ENCODE measurements around the gene C17orf78.

Gene C17orf78

DNA sequence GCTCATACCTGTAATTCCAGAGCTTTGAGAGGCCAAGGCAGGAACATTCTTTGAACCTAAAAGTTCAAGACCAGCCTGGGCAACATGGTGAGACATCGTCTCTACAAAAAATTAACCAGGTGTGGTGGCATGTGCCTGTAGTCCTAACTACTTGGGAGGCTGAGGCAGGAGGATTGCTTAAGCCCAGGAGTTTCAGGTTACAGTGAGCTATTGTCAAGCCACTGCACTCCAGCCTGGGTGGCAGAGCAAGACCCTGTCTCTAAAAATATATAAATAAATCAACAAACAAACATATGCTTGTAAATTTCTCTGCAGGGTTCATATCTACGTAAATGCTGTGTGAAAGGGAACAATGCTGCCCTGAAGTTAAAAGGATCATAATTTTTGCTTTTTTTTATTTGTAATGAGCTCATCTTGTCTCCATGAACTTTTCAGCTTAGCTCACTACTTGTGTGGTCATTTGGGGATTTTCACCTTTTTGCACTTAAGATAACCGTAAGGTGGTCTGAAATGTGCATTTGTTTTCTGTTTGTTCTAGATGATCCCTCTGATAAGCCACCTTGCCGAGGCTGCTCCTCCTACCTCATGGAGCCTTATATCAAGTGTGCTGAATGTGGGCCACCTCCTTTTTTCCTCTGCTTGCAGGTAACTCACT is 47.3 kb downstream of the C17orf78 start:
- TF ChIP-seq POLR2A (IDR thresholded peaks at IDR 0.05; ENCODE audit: extremely low read depth, insufficient read length) (no peak), MYC (IDR thresholded peaks at IDR 0.05; ENCODE audit: low read depth, low read length) (no peak), CTCF (IDR thresholded peaks at IDR 0.05; ENCODE audit: low read depth, low read length) (no peak)
- TF ChIP-seq, protein P1, sequence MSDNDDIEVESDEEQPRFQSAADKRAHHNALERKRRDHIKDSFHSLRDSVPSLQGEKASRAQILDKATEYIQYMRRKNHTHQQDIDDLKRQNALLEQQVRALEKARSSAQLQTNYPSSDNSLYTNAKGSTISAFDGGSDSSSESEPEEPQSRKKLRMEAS (IDR thresholded peaks at IDR 0.05; ENCODE audit: low read depth, low read length), result no peak
- no peak for DNase-seq (ENCODE audit: low read depth)
- no peak overlapping the region for H3K4me3 ChIP-seq (ENCODE audit: low read depth, low read length)

DNA sequence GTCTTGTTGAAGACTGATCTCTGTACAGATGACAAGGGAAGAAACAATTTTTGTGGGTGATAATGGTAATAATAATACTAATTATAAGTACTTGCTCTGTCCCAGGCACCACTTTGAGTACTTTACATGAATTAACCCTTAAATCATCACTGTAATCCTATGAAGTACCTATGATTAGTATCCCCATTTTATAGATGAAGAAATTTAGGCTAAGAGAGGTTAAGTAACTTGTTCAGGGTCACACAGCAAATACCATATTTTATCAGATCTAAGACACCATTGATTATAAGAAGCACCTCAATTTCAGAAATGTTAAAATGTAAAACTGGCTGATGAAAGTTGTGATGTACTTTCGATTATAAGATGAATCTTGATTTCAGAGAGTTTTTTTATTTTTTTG is 49.5 kb downstream of the C17orf78 start:
- H3K4me3 ChIP-seq (ENCODE audit: low read depth, low read length), result no peak overlapping the region
- TF ChIP-seq MYC (IDR thresholded peaks at IDR 0.05; ENCODE audit: low read depth, low read length) (no peak), POLR2A (IDR thresholded peaks at IDR 0.05; ENCODE audit: extremely low read depth, insufficient read length) (no peak), CTCF (IDR thresholded peaks at IDR 0.05; ENCODE audit: low read depth, low read length) (no peak)
- TF ChIP-seq, protein P1 (IDR thresholded peaks at IDR 0.05; ENCODE audit: low read depth, low read length), result no peak
- no peak for DNase-seq (ENCODE audit: low read depth)

DNA sequence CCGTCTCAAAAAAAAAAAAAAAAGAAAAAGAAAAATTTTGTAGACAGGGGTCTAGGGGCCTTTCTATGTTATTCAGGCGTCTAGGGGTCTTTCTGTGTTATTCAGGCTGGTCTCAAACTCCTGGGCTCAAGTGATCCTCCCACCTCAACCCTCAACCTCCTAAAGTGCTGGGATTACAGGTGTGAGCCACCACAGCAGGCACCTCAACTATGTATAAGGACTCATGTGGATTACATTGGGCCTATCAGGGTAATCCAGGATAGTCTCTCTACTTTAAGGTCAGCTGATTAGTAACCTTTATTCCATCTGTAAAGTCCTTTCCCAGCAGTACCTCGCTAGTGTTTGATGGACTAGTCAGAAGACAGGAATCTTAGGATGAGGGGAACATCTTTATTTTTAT is 53.3 kb downstream of the C17orf78 start:
- H3K4me3 ChIP-seq (ENCODE audit: low read depth, low read length), result no peak overlapping the region
- TF ChIP-seq, protein P1 (IDR thresholded peaks at IDR 0.05; ENCODE audit: low read depth, low read length), result no peak
- TF ChIP-seq POLR2A (IDR thresholded peaks at IDR 0.05; ENCODE audit: extremely low read depth, insufficient read length) (no peak), CTCF (IDR thresholded peaks at IDR 0.05; ENCODE audit: low read depth, low read length) (no peak), MYC (IDR thresholded peaks at IDR 0.05; ENCODE audit: low read depth, low read length) (no peak)
- DNase-seq (ENCODE audit: low read depth), result no peak

DNA sequence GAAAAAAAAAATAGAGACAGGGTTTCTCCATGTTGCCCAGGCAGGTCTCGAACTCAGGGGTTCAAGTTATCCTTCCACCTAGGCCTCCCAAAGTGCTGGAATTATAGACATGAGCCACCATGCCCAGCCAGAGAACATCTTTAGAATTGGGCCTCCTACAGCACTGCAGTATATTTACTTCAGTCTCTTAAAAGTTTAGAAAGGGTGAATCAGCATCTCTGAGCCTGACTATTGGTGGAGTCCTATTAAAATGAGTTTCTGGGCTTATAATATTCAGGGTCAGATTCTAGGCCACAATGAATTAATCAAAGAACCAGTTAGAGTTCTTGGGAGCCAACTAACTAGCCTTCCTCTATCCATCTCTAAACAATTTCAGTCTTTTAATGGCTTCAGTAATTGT is 53.7 kb downstream of the C17orf78 start:
- DNase-seq (ENCODE audit: low read depth), result no peak
- no peak overlapping the region for H3K4me3 ChIP-seq (ENCODE audit: low read depth, low read length)
- TF ChIP-seq MYC (IDR thresholded peaks at IDR 0.05; ENCODE audit: low read depth, low read length) (no peak), CTCF (IDR thresholded peaks at IDR 0.05; ENCODE audit: low read depth, low read length) (no peak), POLR2A (IDR thresholded peaks at IDR 0.05; ENCODE audit: extremely low read depth, insufficient read length) (no peak)
- TF ChIP-seq, protein P1 (IDR thresholded peaks at IDR 0.05; ENCODE audit: low read depth, low read length), result no peak

- DNase-seq (ENCODE audit: low read depth), result no peak
These were observed 54.4 kb downstream of the C17orf78 start for GRCh38 chr17:37430051-37430627.

More at GRCh38 chr17:37430051-37430627, 54.4 kb downstream of the C17orf78 start:
- no peak for TF ChIP-seq CTCF (IDR thresholded peaks at IDR 0.05; ENCODE audit: low read depth, low read length)
- no peak for TF ChIP-seq POLR2A (IDR thresholded peaks at IDR 0.05; ENCODE audit: extremely low read depth, insufficient read length)
- no peak for TF ChIP-seq MYC (IDR thresholded peaks at IDR 0.05; ENCODE audit: low read depth, low read length)
- TF ChIP-seq, protein P1 (IDR thresholded peaks at IDR 0.05; ENCODE audit: low read depth, low read length), result no peak
- no peak overlapping the region for H3K4me3 ChIP-seq (ENCODE audit: low read depth, low read length)
